GM10248 (cell line): Measurements from ENCODE around the gene TGFBR3L.

Experiments used
- CTCF ChIA-PET: fragments of 300-600 bp; sonication (Branson Sonifier 250); formaldehyde crosslinking; extraction: SDS; loops from one replicate; lab custom pipeline; 2021; ENCODE audit warnings: antibody characterized with exemption; lab: Yijun Ruan, JAX
- POLR2A ChIA-PET: fragments of 350-650 bp; sonication (Branson Sonifier 250); formaldehyde crosslinking; extraction: SDS; loops from one replicate; lab custom pipeline; 2020; ENCODE audit warnings: antibody characterized with exemption; lab: Yijun Ruan, JAX
- DNase-seq: peaks from one replicate; pipeline ENCODE4 v3.0.0; 2012; ENCODE audit errors: extremely low spot score
- CTCF ChIP-seq: IDR thresholded peaks from 2 replicates; pipeline ENCODE4 v1.5.1; 2012; ENCODE audit warnings: mild to moderate bottlenecking, low read depth; ENCODE audit errors: extremely low read depth, missing control alignments, control extremely low read depth

Gene TGFBR3L

GRCh38 chr19:7899751-7900378 lies 14.8 kb upstream of the TGFBR3L start:
- TF ChIP-seq CTCF = no peak
- no peak for DNase-seq
- POLR2A ChIA-PET = no interaction called here
- CTCF ChIA-PET = interaction anchor here (1.0 to 7.7 kb wide), 7 partner anchors 11 to 332 kb away, joined by 3 to 60 read pairs (median 5); partner anchors contain the start of gene LRRC8E

DNA sequence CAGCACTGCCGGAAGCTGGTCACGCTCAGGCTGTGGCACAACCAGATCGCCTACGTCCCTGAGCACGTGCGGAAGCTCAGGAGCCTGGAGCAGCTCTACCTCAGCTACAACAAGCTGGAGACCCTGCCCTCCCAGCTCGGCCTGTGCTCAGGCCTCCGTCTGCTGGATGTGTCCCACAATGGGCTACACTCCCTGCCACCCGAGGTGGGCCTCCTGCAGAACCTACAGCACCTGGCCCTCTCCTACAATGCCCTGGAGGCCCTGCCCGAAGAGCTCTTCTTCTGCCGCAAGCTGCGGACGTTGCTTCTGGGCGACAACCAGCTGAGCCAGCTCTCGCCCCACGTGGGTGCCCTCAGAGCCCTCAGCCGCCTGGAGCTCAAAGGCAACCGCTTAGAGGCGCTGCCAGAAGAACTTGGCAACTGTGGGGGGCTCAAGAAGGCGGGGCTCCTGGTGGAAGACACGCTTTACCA lies 14.2 kb upstream of the TGFBR3L start:
- CTCF ChIA-PET = interaction anchor here (1.0 to 7.7 kb wide), 7 partner anchors 8 to 332 kb away, joined by 3 to 60 read pairs (median 5); no protein-coding TSS in a partner anchor
- POLR2A ChIA-PET = no interaction called here
- no peak for DNase-seq
- no peak for TF ChIP-seq CTCF

DNA sequence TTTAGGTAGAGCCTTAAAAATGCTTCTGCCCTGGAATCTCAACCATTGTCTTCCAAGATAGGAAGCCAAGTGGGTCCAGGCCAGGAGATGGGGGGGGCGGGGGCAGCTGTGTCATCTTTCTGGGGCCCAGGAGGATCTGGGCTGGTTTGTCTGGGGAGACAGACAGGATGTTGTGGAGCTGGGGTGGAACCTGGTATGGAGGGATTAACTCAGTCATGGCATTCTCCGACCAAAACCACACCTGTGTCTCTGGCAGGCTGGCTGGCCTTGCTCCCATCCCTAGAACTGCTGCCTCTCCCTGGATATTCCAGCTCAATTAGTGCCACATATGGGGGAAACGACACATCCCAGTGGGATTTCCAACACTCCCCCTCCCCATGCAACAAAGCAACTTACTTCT lies 13.7 kb upstream of the TGFBR3L start:
- no peak for DNase-seq
- POLR2A ChIA-PET = no interaction called here
- CTCF ChIA-PET = interaction anchor here (1.1 to 7.7 kb wide), 5 partner anchors 9 to 333 kb away, joined by 3 to 60 read pairs (median 7); no protein-coding TSS in a partner anchor
- TF ChIP-seq CTCF = no peak

DNA sequence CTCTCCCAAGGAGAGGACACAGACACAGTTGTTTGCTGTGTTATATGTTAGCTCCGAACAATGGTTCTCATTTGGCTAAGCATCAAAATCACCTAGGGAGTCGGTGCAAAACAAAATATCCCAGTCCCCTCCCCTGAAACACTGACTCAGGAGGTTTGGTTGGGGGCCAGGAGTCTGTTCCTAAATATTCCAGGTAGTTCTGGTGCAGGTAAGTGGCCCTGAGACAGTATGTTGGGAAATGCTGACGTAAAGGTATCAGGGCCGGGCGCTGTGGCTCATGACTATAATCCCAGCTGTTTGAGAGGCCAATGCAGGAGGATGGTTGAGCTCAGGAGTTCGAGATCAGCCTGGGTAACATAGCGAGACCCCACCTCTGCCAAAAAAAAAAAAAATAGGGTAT lies 13.3 kb upstream of the TGFBR3L start:
- CTCF ChIA-PET = interaction anchor here (1.8 to 7.7 kb wide), 4 partner anchors 9 to 333 kb away, joined by 5 to 60 read pairs (median 9); no protein-coding TSS in a partner anchor
- no peak for DNase-seq
- no peak for TF ChIP-seq CTCF
- POLR2A ChIA-PET = interaction anchor here (0.7 kb wide), 1 partner anchor 29 kb away, joined by 3 read pairs; no protein-coding TSS in a partner anchor

DNA sequence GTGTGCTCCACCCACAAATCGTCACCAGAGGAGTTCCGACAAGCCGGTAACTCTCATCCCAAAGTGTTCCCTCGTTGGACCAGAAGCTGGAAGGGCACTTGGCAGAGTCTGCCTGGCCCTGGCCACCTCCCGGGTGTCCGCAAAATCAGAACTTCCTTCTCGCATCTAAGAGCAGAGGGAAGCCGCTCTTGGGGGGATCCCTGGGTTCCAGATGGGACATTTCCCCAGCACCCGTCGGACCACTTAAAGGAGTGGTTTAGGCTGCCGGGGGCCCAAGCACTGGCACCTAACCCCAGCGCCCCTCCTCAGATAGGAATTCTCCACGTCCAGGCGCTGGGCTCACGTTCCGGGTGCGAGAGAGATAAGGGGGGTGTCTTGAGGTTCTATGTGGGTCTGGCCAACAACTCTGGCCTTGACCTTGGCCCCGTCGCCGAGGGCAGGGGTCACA lies 11.8 kb upstream of the TGFBR3L start:
- ChIA-PET POLR2A (interaction anchor here (0.6 to 1.6 kb wide), 6 partner anchors 10 to 41 kb away, joined by 3 to 11 read pairs (median 4); partner anchors contain the start of genes SNAPC2 and TIMM44), CTCF (interaction anchor here (1.0 to 7.7 kb wide), 20 partner anchors 9 to 515 kb away, joined by 3 to 60 read pairs (median 6); partner anchors contain the start of genes SNAPC2, TGFBR3L and TIMM44)
- TF ChIP-seq CTCF = no peak
- DNase-seq = no peak

GRCh38 chr19:7903244-7904073 lies 11.2 kb upstream of the TGFBR3L start, which contains the start of gene MAP2K7:
MAP2K7 (plus strand) TSS chr19:7903877; CDS start chr19:7903945, 68 bp downstream.
- peak; percentile 92 for TF ChIP-seq CTCF
- ChIA-PET CTCF (interaction anchor here (0.8 to 7.7 kb wide), 23 partner anchors 9 to 834 kb away, joined by 3 to 60 read pairs (median 4); partner anchors contain the start of genes SNAPC2, TGFBR3L, TIMM44 and ZNF557), POLR2A (interaction anchor here (0.6 to 1.6 kb wide), 5 partner anchors 9 to 40 kb away, joined by 3 to 11 read pairs (median 4); partner anchors contain the start of genes SNAPC2 and TIMM44)
- DNase-seq = peak; percentile 100
